ENCODE results near the gene CLMN. TPM values are rescaled to one million over a fixed set of nuclear protein-coding genes. Genes with fewer than 3 reads are reported as not detected.

Gene CLMN
- total RNA-seq, 2 donors from 2014 or later = 105 to 131 TPM

- Histone ChIP-seq H3K27me3 (no peaks in the 10 kb centered on the region), H3K4me3 (no peak overlapping the region), H3K36me3 (no peaks in the 10 kb centered on the region), H3K27ac (peak overlapping the region; percentile 68), H3K9me3 (no peaks in the 10 kb centered on the region), H3K9ac (ENCODE audit: low read depth in 2 of 2, low read length in 2 of 2) (peak overlapping the region in 1 of 2 donors; percentile 64), H3K4me1 (peaks cover 7% of the 10 kb centered on the region)
- no peak for DNase-seq
- intact Hi-C loops (cut with DNase I) = no loop called here
- TF ChIP-seq CTCF (IDR thresholded peaks at IDR 0.05) = no peak
Measured at GRCh38 chr14:95248432-95248831, 71.3 kb downstream of the CLMN start.

- no peak for DNase-seq
- Histone ChIP-seq H3K4me1 (peaks cover 7% of the 10 kb centered on the region), H3K9me3 (no peaks in the 10 kb centered on the region), H3K27ac (no peak overlapping the region), H3K36me3 (no peaks in the 10 kb centered on the region), H3K9ac (ENCODE audit: low read depth in 2 of 2, low read length in 2 of 2) (no peak overlapping the region), H3K27me3 (no peaks in the 10 kb centered on the region), H3K4me3 (no peak overlapping the region)
- no peak for TF ChIP-seq CTCF (IDR thresholded peaks at IDR 0.05)
- intact Hi-C loops (cut with DNase I) = no loop called here
Measured at GRCh38 chr14:95246870-95247269, 72.8 kb downstream of the CLMN start.

GRCh38 chr14:95245334-95245733, 74.4 kb downstream of the CLMN start:
- TF ChIP-seq CTCF (IDR thresholded peaks at IDR 0.05) = no peak
- H3K4me3 ChIP-seq = no peak overlapping the region
- no peaks in the 10 kb centered on the region for H3K36me3 ChIP-seq
- DNase-seq = no peak
- H3K4me1 ChIP-seq = peaks cover 7% of the 10 kb centered on the region
- H3K9me3 ChIP-seq = no peaks in the 10 kb centered on the region
- H3K27ac ChIP-seq = no peak overlapping the region
- intact Hi-C loops (cut with DNase I) = no loop called here
- no peaks in the 10 kb centered on the region for H3K27me3 ChIP-seq
- no peak overlapping the region for H3K9ac ChIP-seq (ENCODE audit: low read depth in 2 of 2, low read length in 2 of 2)

GRCh38 chr14:95244587-95244986, 75.1 kb downstream of the CLMN start:
- no peak for DNase-seq
- Histone ChIP-seq H3K9ac (ENCODE audit: low read depth in 2 of 2, low read length in 2 of 2) (no peak overlapping the region), H3K4me3 (no peak overlapping the region), H3K9me3 (no peaks in the 10 kb centered on the region), H3K36me3 (no peaks in the 10 kb centered on the region), H3K27ac (no peak overlapping the region), H3K27me3 (no peaks in the 10 kb centered on the region), H3K4me1 (peaks cover 2% of the 10 kb centered on the region)
- no peak for TF ChIP-seq CTCF (IDR thresholded peaks at IDR 0.05)
- intact Hi-C loops (cut with DNase I) = no loop called here

- peaks cover 2% of the 10 kb centered on the region for H3K4me1 ChIP-seq
- DNase-seq = no peak
- H3K4me3 ChIP-seq = no peak overlapping the region
- no peaks in the 10 kb centered on the region for H3K9me3 ChIP-seq
- no peaks in the 10 kb centered on the region for H3K27me3 ChIP-seq
- no peak overlapping the region for H3K27ac ChIP-seq
- H3K9ac ChIP-seq (ENCODE audit: low read depth in 2 of 2, low read length in 2 of 2) = no peak overlapping the region
- no peaks in the 10 kb centered on the region for H3K36me3 ChIP-seq
- no peak for TF ChIP-seq CTCF (IDR thresholded peaks at IDR 0.05)
- intact Hi-C loops (cut with DNase I) = no loop called here
Measured at GRCh38 chr14:95242870-95243269, 76.8 kb downstream of the CLMN start.
